HUES64 (cell line): ENCODE data around the gene FBXW7.

ENCODE experiments used
- H3K27ac ChIP-seq: 2 replicates; pipeline ENCODE4 v1.7.0; 2013; ENCODE audit warnings: low read depth, low read length, inconsistent platforms
- H3K27me3 ChIP-seq: 2 replicates; pipeline ENCODE4 v1.6.1; 2013; ENCODE audit warnings: mild to moderate bottlenecking, low read length; ENCODE audit not compliant: insufficient read depth
- H3K36me3 ChIP-seq: 2 replicates; pipeline ENCODE4 v1.6.1; 2013; ENCODE audit warnings: mild to moderate bottlenecking, low read length; ENCODE audit not compliant: insufficient read depth
- H3K4me1 ChIP-seq: 2 replicates; pipeline ENCODE4 v1.6.1; 2013; ENCODE audit warnings: mild to moderate bottlenecking, low read length, moderate library complexity; ENCODE audit not compliant: insufficient read depth
- H3K4me3 ChIP-seq: 2 replicates; pipeline ENCODE4 v1.5.1; 2013; ENCODE audit warnings: mild to moderate bottlenecking, low read length, moderate library complexity
- H3K9ac ChIP-seq: 2 replicates; pipeline ENCODE4 v1.6.1; 2013; ENCODE audit warnings: mild to moderate bottlenecking, low read depth, low read length
- H3K9me3 ChIP-seq: 2 replicates; pipeline ENCODE4 v1.6.1; 2013; ENCODE audit warnings: low read depth, low read length; ENCODE audit not compliant: insufficient read depth
- WGBS: fragments of 150-250, 120-280 bp; methylation state at CpG from one replicate; pipeline ENCODE4 v1.1.7; 2013; ENCODE audit warnings: missing lambda C conversion rate; 5-methylcytosine and 5-hydroxymethylcytosine counted together

The FBXW7 gene

GRCh38 chr4:152529880-152530279, 6.0 kb downstream of the FBXW7 start:
- Histone ChIP-seq H3K27ac (no peak overlapping the region), H3K4me3 (no peak overlapping the region)

GRCh38 chr4:152528060-152528459, 7.8 kb downstream of the FBXW7 start:
- H3K27ac ChIP-seq: no peak overlapping the region
- H3K27me3 ChIP-seq: no peaks in the 10 kb centered on the region
- H3K9me3 ChIP-seq: no peaks in the 10 kb centered on the region
- peaks cover 9% of the 10 kb centered on the region; the same call in 1 of the 2 replicates for H3K4me1 ChIP-seq
- WGBS: 82% methylated on average over 2 of the region's 2 CpGs
- no peak overlapping the region for H3K9ac ChIP-seq
- H3K36me3 ChIP-seq: peaks cover 2% of the 10 kb centered on the region; the same call in 1 of the 2 replicates
- H3K4me3 ChIP-seq: no peak overlapping the region

More at GRCh38 chr4:152529880-152530279, 6.0 kb downstream of the FBXW7 start:
- WGBS: 98% methylated on average over 4 of the region's 8 CpGs
- Histone ChIP-seq H3K27me3 (no peaks in the 10 kb centered on the region), H3K9me3 (no peaks in the 10 kb centered on the region), H3K9ac (no peak overlapping the region), H3K36me3 (peaks cover 2% of the 10 kb centered on the region; the same call in 1 of the 2 replicates), H3K4me1 (peaks cover 14% of the 10 kb centered on the region)

- no peaks in the 10 kb centered on the region for H3K27me3 ChIP-seq
- H3K36me3 ChIP-seq: peaks cover 2% of the 10 kb centered on the region; the same call in 1 of the 2 replicates
- WGBS: 83% methylated on average over 4 of the region's 4 CpGs
- H3K9me3 ChIP-seq: no peaks in the 10 kb centered on the region
- peaks cover 13% of the 10 kb centered on the region for H3K4me1 ChIP-seq
- H3K9ac ChIP-seq: no peak overlapping the region
- no peak overlapping the region for H3K27ac ChIP-seq
- H3K4me3 ChIP-seq: no peak overlapping the region
Observed at GRCh38 chr4:152525878-152526277, 10.0 kb downstream of the FBXW7 start.

GRCh38 chr4:152524427-152524826, 11.5 kb downstream of the FBXW7 start:
- no peaks in the 10 kb centered on the region for H3K9me3 ChIP-seq
- WGBS: 74% methylated on average over 1 of the region's 3 CpGs
- no peaks in the 10 kb centered on the region for H3K27me3 ChIP-seq
- peaks cover 18% of the 10 kb centered on the region for H3K4me1 ChIP-seq
- no peak overlapping the region for H3K27ac ChIP-seq
- H3K4me3 ChIP-seq: no peak overlapping the region
- H3K36me3 ChIP-seq: no peaks in the 10 kb centered on the region
- H3K9ac ChIP-seq: no peak overlapping the region

GRCh38 chr4:152523731-152524130, 12.2 kb downstream of the FBXW7 start:
- H3K4me3 ChIP-seq: no peak overlapping the region
- 89% methylated on average over 1 of the region's 1 CpG for WGBS
- no peak overlapping the region for H3K27ac ChIP-seq
- H3K27me3 ChIP-seq: no peaks in the 10 kb centered on the region
- H3K36me3 ChIP-seq: no peaks in the 10 kb centered on the region
- H3K9me3 ChIP-seq: no peaks in the 10 kb centered on the region
- no peak overlapping the region for H3K9ac ChIP-seq
- peaks cover 18% of the 10 kb centered on the region for H3K4me1 ChIP-seq

GRCh38 chr4:152522754-152523153, 13.1 kb downstream of the FBXW7 start:
- WGBS: 88% methylated on average over 2 of the region's 2 CpGs
- Histone ChIP-seq H3K9me3 (no peaks in the 10 kb centered on the region), H3K36me3 (no peaks in the 10 kb centered on the region)

GRCh38 chr4:152522245-152522644, 13.6 kb downstream of the FBXW7 start:
- Histone ChIP-seq H3K36me3 (no peaks in the 10 kb centered on the region), H3K27ac (no peak overlapping the region), H3K9ac (no peak overlapping the region), H3K27me3 (no peaks in the 10 kb centered on the region), H3K9me3 (no peaks in the 10 kb centered on the region), H3K4me3 (no peak overlapping the region), H3K4me1 (peaks cover 18% of the 10 kb centered on the region)
- 67% methylated on average over 1 of the region's 2 CpGs for WGBS

More at GRCh38 chr4:152522754-152523153, 13.1 kb downstream of the FBXW7 start:
- H3K27me3 ChIP-seq: no peaks in the 10 kb centered on the region
- H3K9ac ChIP-seq: no peak overlapping the region
- peaks cover 18% of the 10 kb centered on the region for H3K4me1 ChIP-seq
- no peak overlapping the region for H3K4me3 ChIP-seq
- H3K27ac ChIP-seq: no peak overlapping the region

GRCh38 chr4:152516156-152516555, 19.7 kb downstream of the FBXW7 start:
- Histone ChIP-seq H3K36me3 (no peaks in the 10 kb centered on the region), H3K4me3 (no peak overlapping the region), H3K27ac (no peak overlapping the region), H3K9me3 (no peaks in the 10 kb centered on the region), H3K27me3 (no peaks in the 10 kb centered on the region), H3K9ac (no peak overlapping the region), H3K4me1 (peaks cover 34% of the 10 kb centered on the region)
- 57% methylated on average over 7 of the region's 8 CpGs for whole genome bisulfite sequencing

- Histone ChIP-seq H3K9me3 (no peaks in the 10 kb centered on the region), H3K9ac (no peak overlapping the region), H3K27me3 (no peaks in the 10 kb centered on the region), H3K4me1 (peaks cover 29% of the 10 kb centered on the region), H3K4me3 (no peak overlapping the region), H3K36me3 (no peaks in the 10 kb centered on the region), H3K27ac (no peak overlapping the region)
- WGBS: 93% methylated on average over 2 of the region's 2 CpGs
Observed at GRCh38 chr4:152515678-152516077, 20.2 kb downstream of the FBXW7 start.

GRCh38 chr4:152514356-152514755, 21.5 kb downstream of the FBXW7 start:
- Histone ChIP-seq H3K27ac (no peak overlapping the region), H3K9ac (no peak overlapping the region), H3K9me3 (no peaks in the 10 kb centered on the region), H3K4me3 (no peak overlapping the region), H3K36me3 (no peaks in the 10 kb centered on the region), H3K27me3 (no peaks in the 10 kb centered on the region), H3K4me1 (peaks cover 25% of the 10 kb centered on the region)

- Histone ChIP-seq H3K4me1 (peaks cover 30% of the 10 kb centered on the region), H3K9me3 (no peaks in the 10 kb centered on the region), H3K36me3 (no peaks in the 10 kb centered on the region), H3K27me3 (no peaks in the 10 kb centered on the region), H3K9ac (no peak overlapping the region), H3K4me3 (no peak overlapping the region), H3K27ac (no peak overlapping the region)
- WGBS: 93% methylated on average over 5 of the region's 7 CpGs
Observed at GRCh38 chr4:152513078-152513477, 22.8 kb downstream of the FBXW7 start.

- no peak overlapping the region for H3K9ac ChIP-seq
- H3K9me3 ChIP-seq: no peaks in the 10 kb centered on the region
- no peak overlapping the region for H3K4me3 ChIP-seq
- H3K27ac ChIP-seq: no peak overlapping the region
- no peaks in the 10 kb centered on the region for H3K36me3 ChIP-seq
- WGBS: 100% methylated on average over 5 of the region's 5 CpGs
- peaks cover 30% of the 10 kb centered on the region for H3K4me1 ChIP-seq
- H3K27me3 ChIP-seq: no peaks in the 10 kb centered on the region
Observed at GRCh38 chr4:152512483-152512882, 23.4 kb downstream of the FBXW7 start.
